Naive B cell (primary cell): ENCODE data around the gene GPHA2. TPM values are rescaled to one million over a fixed set of nuclear protein-coding genes. Genes with fewer than 3 reads are reported as not detected.

Source experiments
- ATAC-seq, 2 donors: fragments of 150-1000 bp; cut with Tn5 transposase; 2 replicates each; pipeline ENCODE4 v1.10.0; 2021; ENCODE audit warnings: low read depth in 2 of 2, mild to moderate bottlenecking in 2 of 2, moderate library complexity in 2 of 2
- DNase-seq: peaks from one replicate; pipeline ENCODE4 v3.0.0; 2022
- H3K27ac Mint-ChIP-seq, 6 donors: one replicate each; pipeline ENCODE4 v1.8.0; 2020 to 2022; ENCODE audit warnings: mild to moderate bottlenecking in 6 of 6, mixed read lengths in 6 of 6, moderate library complexity in 5 of 6, inconsistent platforms in 2 of 6
- H3K27me3 Mint-ChIP-seq, 3 donors: one replicate each; pipeline ENCODE4 v1.8.0; 2021 to 2022; ENCODE audit warnings: mixed read lengths in 3 of 3, mild to moderate bottlenecking in 1 of 3
- H3K36me3 Mint-ChIP-seq, 2 donors: one replicate each; pipeline ENCODE4 v1.8.0; 2020 to 2022; ENCODE audit warnings: mixed read lengths in 2 of 2, inconsistent platforms in 1 of 2, mild to moderate bottlenecking in 1 of 2
- H3K4me1 Mint-ChIP-seq, 3 donors: one replicate each; pipeline ENCODE4 v1.8.0; 2020 to 2022; ENCODE audit warnings: mixed read lengths in 3 of 3, inconsistent platforms in 1 of 3, mild to moderate bottlenecking in 1 of 3, moderate library complexity in 1 of 3
- H3K4me3 Mint-ChIP-seq, 8 donors: one replicate each; pipeline ENCODE4 v1.8.0; 2020 to 2022; ENCODE audit warnings: mild to moderate bottlenecking in 8 of 8, mixed read lengths in 8 of 8, moderate library complexity in 8 of 8, inconsistent platforms in 2 of 8
- H3K9me3 Mint-ChIP-seq, 7 donors: one replicate each; pipeline ENCODE4 v1.8.0; 2020 to 2022; ENCODE audit warnings: mixed read lengths in 7 of 7, mild to moderate bottlenecking in 5 of 7, inconsistent platforms in 2 of 7, moderate library complexity in 1 of 7
- polyA plus RNA-seq, 6 donors: library from polyadenylated mRNA; unstranded; fragments of 300-500 nt; fragmentation: Illumina TruSeq; gene quantifications; one replicate each; pipeline ENCODE4 v1.2.3, GENCODE V29; 2021; ENCODE audit warnings: low read depth in 6 of 6

The GPHA2 gene
- polyA plus RNA-seq, 6 donors from 2014 or later = not detected

DNA sequence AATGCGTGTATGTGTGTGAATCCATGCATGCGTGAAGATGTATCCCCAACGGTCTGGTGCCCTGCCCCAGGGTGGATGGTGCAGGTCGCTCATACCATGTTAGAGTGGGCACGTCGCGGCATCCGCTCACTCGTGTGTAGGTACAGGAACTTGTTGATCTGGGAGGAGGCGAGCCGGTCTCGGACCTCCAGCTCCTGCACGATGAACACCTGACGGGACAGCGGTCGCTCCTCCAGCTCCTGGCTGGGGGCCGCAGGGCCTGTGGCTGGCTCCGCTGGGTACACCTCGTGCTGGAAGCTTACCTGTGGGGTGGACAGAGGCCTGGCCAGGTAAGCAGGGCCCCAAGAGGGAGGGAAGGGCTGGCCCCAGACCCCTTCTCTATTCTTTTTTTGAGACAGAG lies 37.2 kb downstream of the GPHA2 start:
- no peak overlapping the region for H3K27ac Mint-ChIP-seq
- no peak for ATAC-seq
- H3K9me3 Mint-ChIP-seq = no peaks in the 10 kb centered on the region
- H3K36me3 Mint-ChIP-seq = peaks cover 0 to 18% of the 10 kb centered on the region in 2 donors
- H3K4me1 Mint-ChIP-seq = peaks cover 10 to 12% (median 11%) of the 10 kb centered on the region in 3 donors
- no peak for DNase-seq
- H3K4me3 Mint-ChIP-seq = no peak overlapping the region
- no peaks in the 10 kb centered on the region for H3K27me3 Mint-ChIP-seq

DNA sequence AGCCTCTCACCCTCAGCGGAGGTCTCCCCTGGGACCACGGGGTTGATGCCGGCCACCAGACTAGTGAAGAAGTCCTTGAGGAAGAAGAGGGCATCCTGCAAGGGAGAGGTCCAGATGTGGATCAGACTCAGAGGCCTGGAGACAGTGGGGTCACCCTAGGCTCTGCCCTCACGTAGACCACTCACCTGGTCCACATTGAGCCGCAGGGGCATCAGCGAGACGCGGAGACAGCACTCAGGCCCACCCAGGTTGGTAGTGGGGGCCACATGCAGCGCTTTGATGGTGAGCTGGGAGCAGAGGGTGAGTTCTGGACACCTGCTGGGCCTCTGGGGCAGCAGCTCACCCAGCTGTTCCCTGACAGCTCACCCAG lies 37.6 kb downstream of the GPHA2 start:
- Mint-ChIP-seq H3K27ac (peak overlapping the region in 1 of 6 donors; percentile 28), H3K9me3 (no peaks in the 10 kb centered on the region), H3K36me3 (peaks cover 0 to 18% of the 10 kb centered on the region in 2 donors), H3K27me3 (no peaks in the 10 kb centered on the region), H3K4me3 (no peak overlapping the region), H3K4me1 (peaks cover 10 to 12% (median 11%) of the 10 kb centered on the region in 3 donors)
- ATAC-seq (no peak), DNase-seq (no peak)

DNA sequence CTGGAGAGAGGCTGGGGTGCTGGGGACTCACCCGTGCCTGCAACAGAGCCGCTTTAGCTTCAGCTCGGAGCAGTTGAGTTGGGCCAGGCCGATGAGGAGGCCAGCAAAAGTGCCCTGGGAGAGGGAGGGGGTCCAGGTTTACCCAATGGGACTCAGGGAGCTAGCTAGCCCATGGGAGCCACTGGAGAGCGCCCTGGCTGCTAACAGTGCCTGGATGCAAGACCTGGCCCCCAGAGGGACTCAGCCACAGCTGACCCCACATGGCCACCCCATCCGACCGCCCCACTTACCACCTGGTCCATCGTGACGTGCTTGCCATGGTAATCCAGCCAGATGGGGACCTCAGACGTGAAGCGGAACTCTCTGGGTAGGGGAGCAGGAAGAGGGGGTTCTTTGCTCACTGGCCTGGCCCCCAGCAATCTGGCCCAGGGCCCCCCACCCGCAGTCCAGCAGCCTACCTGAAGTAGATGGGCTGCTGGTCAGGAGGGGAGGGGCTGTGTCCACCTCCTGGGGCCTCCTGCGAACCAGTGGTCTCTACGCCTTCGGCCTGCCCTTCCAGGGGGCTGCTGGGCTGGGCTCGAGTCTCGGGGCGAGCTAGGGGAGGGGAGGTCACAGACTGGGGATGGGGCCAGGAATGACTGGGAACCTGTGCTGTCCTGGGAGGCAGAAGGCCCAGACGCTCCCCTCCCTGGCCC lies 38.2 kb downstream of the GPHA2 start:
- H3K27ac Mint-ChIP-seq = peak overlapping the region in 1 of 6 donors; percentile 28
- H3K9me3 Mint-ChIP-seq = no peaks in the 10 kb centered on the region
- no peak for ATAC-seq
- peaks cover 12 to 16% (median 14%) of the 10 kb centered on the region in 3 donors for H3K4me1 Mint-ChIP-seq
- no peak overlapping the region for H3K4me3 Mint-ChIP-seq
- peaks cover 0 to 18% of the 10 kb centered on the region in 2 donors for H3K36me3 Mint-ChIP-seq
- no peaks in the 10 kb centered on the region for H3K27me3 Mint-ChIP-seq
- no peak for DNase-seq

DNA sequence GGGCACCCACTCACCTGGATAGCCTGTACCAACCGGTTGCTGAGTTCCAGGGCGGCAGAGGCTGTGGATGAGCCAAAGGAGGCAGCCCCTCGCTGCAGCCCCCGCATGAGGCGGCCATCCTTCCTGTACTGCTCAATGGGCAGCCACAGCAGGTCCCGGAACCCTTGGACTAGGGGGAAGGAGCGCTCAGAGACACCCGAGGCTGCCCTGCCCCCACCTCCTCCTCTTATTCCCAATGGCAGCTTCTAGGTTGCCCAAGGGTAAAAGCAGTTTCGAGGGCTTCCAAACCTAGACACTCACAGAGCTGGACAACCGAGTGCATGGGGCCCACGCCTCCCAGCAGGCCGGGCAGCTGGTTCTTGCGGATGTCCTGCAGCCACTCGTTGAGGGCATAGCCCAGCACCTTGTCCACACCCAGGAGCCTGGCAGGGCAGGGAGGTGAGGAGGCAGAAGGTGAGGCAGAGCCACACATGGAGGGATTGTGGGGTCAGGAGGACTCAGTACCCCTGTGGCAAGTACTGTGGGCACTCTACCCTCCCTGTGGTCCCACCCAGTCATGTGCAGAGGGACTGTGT lies 39.2 kb downstream of the GPHA2 start:
- Mint-ChIP-seq H3K27me3 (no peaks in the 10 kb centered on the region), H3K4me1 (peaks cover 22 to 26% (median 24%) of the 10 kb centered on the region in 3 donors), H3K27ac (peak overlapping the region in 2 of 6 donors; percentile 15 to 63), H3K4me3 (no peak overlapping the region), H3K9me3 (no peaks in the 10 kb centered on the region), H3K36me3 (peaks cover 0 to 11% of the 10 kb centered on the region in 2 donors)
- ATAC-seq = no peak
- no peak for DNase-seq

DNA sequence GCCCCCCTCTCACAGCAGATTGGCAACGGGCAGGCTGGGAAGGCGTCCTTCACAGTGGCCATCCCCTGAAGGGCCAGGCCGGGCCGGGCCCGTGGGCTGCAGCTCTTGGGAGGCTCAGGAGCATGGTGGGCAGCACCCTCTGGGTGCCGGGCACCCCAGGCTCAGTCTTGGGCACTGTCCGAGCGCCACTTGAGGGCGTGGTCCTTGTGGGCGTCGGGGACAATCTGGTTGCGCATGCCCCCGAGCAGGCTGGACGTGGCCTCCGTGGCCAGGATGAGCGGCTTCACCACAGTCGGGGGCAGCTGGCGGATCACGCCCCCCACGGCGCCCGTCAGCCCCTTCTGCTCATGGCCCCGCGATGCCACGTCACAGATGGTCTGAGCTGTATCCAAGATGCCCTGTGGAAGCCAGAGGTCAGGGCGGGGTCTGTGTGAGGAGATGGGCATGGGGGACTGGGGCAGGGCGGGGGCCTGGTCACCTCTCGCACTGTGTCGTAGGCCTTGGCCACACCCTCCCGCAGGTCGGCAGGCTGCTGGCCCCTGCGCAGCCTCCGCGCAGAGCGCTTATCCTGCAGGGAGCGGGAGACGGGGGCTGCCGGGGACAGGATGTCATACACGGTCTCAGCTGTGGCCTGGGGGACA lies 40.8 kb downstream of the GPHA2 start:
- DNase-seq = no peak
- no peaks in the 10 kb centered on the region for H3K27me3 Mint-ChIP-seq
- ATAC-seq = no peak
- no peak overlapping the region for H3K4me3 Mint-ChIP-seq
- H3K9me3 Mint-ChIP-seq = no peaks in the 10 kb centered on the region
- H3K36me3 Mint-ChIP-seq = peaks cover 0 to 2% of the 10 kb centered on the region in 2 donors
- H3K4me1 Mint-ChIP-seq = peaks cover 18 to 32% (median 28%) of the 10 kb centered on the region in 3 donors
- no peak overlapping the region for H3K27ac Mint-ChIP-seq

DNA sequence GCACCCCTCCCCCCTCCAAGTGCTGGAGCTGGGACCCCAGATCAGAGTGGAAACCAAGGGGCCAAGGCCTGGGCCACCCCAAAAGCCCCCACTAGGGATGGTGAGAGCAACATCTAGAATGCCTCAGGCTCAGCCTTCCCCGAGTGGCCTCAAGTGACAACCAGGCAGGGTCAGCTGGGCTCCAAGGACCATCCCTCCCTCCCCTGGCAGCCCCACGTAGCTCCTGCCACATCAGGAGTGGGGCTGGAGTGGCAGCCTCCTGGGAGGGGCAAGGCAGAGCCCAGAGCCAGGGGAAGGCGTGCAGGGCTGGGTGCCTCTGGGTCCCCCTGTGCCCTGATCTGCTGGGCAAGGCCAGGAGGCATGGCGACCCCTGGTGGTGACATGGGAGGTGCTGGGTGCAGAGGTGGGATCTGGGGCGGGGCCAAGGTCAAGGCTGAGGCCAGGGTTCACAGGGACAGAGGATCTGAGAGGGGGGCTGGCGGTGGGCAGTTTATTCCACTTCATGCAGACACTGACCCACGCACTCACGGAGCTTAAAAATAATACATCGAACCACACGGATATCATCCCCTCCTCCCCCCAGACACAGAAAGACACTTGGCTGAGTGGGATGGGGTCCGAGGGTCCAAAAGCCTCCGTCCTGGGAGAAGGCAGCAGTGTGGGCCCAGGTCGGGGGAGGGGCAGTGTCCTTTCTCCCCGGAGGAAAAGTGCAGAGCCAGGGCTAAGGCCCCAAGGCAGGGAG lies 41.5 kb downstream of the GPHA2 start:
- ATAC-seq (peak; percentile 96 to 99), DNase-seq (peak; percentile 85)
- Mint-ChIP-seq H3K27ac (peak overlapping the region in 2 of 6 donors; percentile 84 to 89), H3K9me3 (no peaks in the 10 kb centered on the region), H3K27me3 (no peaks in the 10 kb centered on the region), H3K4me3 (no peak overlapping the region), H3K36me3 (no peaks in the 10 kb centered on the region), H3K4me1 (peaks cover 18 to 32% (median 29%) of the 10 kb centered on the region in 3 donors)

DNA sequence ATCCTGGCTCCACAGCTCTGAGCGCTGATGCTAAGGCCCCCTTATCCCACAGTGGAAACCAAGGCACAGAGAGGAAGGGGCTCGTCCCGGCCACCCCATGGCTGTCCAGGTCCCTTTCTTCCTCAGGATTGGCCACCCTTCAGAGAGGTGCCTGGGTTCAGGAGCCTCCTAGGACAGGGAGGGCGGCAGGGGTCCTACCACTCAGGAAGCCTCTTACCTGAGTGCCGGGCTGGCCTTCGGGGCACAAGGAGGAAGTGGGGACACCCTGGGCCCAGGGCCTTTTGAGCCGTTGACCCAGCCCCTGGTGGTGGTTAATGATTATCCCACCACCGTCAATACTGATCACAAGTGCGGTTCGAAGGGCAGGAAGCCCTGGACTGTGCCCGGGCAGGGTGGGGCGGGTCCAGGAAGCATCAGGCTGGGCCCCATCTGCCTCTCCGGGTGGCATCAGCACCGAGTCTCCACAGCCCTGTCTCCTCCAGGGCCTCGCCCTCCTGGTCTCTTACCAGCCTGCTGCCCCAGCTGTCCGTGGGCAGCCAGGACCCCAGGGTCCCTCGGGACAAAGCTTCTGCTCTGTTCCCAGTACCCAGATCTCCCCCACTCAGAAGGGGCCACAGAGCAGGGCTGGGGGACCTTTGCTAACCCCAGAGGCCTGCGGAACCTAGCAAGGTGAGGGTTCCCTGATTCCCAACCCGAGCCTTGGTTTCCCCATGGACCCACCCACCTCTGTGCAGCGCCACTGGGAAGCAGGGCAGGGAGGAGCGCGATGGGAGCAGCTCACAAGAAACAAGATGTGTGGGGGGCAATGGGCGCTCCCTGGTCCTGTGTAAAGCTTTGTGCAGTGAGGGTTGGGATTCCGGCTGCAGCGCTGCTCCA lies 42.3 kb downstream of the GPHA2 start:
- H3K9me3 Mint-ChIP-seq = no peaks in the 10 kb centered on the region
- H3K27me3 Mint-ChIP-seq = no peaks in the 10 kb centered on the region
- H3K27ac Mint-ChIP-seq = no peak overlapping the region
- ATAC-seq (no peak), DNase-seq (no peak)
- H3K4me1 Mint-ChIP-seq = peaks cover 19 to 39% (median 37%) of the 10 kb centered on the region in 3 donors
- peak overlapping the region in 1 of 8 donors; percentile 51 for H3K4me3 Mint-ChIP-seq
- H3K36me3 Mint-ChIP-seq = no peaks in the 10 kb centered on the region

DNA sequence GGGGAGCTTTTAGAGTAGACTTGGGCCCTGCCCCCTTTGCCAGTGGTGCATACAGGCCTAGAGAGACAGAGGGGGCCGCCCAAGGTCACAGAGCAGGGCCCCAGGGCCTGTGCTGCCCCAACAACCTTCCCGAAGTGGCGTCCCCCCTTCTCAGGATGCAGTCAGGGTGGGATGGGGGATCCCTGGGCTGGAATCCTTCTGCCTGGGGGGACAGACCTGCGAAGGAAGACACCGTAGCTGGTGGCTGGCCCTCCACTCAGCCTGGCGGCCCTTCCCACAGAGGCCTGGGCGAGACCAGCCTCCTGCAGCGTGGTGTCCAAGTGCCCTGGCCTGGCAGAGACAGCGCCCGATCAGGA lies 42.9 kb downstream of the GPHA2 start:
- DNase-seq (no peak), ATAC-seq (no peak)
- Mint-ChIP-seq H3K36me3 (no peaks in the 10 kb centered on the region), H3K27me3 (no peaks in the 10 kb centered on the region), H3K4me1 (peaks cover 25 to 45% (median 42%) of the 10 kb centered on the region in 3 donors), H3K27ac (peak overlapping the region in 2 of 6 donors; percentile 45 to 89), H3K4me3 (peak overlapping the region in 5 of 8 donors; percentile 35 to 53 (median 51)), H3K9me3 (no peaks in the 10 kb centered on the region)

DNA sequence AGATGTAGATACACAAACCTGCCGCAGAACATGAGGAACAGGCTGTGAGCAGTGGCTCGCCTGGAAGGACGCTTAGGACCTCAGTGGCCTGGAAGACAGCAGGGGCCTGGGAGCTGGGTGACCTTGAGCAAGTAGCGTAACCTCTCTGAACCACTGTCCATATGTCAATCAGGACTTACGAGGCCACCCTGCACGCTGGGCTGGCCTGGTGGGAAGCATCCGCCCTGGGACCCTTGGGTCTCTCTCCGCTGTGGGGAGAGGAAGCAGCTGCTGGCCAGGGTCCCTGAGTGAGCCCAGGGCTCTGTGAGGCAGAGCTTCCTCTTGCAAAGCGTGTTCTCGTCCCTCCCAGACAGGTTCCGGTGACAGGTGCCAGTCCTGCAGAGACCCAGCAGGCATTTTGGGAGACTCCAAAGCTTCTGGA lies 43.3 kb downstream of the GPHA2 start:
- peak overlapping the region in 5 of 8 donors; percentile 35 to 53 (median 51) for H3K4me3 Mint-ChIP-seq
- no peaks in the 10 kb centered on the region for H3K36me3 Mint-ChIP-seq
- DNase-seq (no peak), ATAC-seq (no peak)
- H3K27me3 Mint-ChIP-seq = no peaks in the 10 kb centered on the region
- H3K27ac Mint-ChIP-seq = peak overlapping the region in 4 of 6 donors; percentile 45 to 90 (median 82)
- H3K4me1 Mint-ChIP-seq = peaks cover 26 to 46% (median 45%) of the 10 kb centered on the region in 3 donors
- H3K9me3 Mint-ChIP-seq = no peaks in the 10 kb centered on the region

DNA sequence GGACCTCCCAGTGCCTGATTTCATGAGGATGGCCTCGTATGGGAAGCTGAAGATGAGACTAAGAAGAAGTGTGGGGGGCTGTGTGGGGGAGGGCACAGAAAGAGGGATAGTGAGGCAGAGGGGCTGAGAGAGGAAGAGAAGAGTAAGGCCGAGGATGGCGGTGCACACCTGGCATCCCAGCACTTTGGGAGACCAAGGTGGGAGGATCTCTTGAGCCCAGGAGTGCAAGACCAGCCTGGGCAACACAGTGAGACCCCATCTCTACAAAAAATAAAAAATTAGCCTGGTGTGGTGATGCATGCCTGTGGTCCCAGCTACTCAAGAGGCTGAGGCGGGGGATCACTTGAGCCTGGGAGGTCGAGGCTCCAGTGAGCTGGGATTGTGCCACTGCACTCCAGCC lies 43.8 kb downstream of the GPHA2 start:
- H3K27me3 Mint-ChIP-seq = no peaks in the 10 kb centered on the region
- H3K36me3 Mint-ChIP-seq = no peaks in the 10 kb centered on the region
- no peak for ATAC-seq
- peak overlapping the region in 3 of 8 donors; percentile 51 to 53 (median 51) for H3K4me3 Mint-ChIP-seq
- peaks cover 29 to 49% (median 47%) of the 10 kb centered on the region in 3 donors for H3K4me1 Mint-ChIP-seq
- DNase-seq = no peak
- H3K9me3 Mint-ChIP-seq = no peaks in the 10 kb centered on the region
- H3K27ac Mint-ChIP-seq = peak overlapping the region in 4 of 6 donors; percentile 45 to 90 (median 71)

DNA sequence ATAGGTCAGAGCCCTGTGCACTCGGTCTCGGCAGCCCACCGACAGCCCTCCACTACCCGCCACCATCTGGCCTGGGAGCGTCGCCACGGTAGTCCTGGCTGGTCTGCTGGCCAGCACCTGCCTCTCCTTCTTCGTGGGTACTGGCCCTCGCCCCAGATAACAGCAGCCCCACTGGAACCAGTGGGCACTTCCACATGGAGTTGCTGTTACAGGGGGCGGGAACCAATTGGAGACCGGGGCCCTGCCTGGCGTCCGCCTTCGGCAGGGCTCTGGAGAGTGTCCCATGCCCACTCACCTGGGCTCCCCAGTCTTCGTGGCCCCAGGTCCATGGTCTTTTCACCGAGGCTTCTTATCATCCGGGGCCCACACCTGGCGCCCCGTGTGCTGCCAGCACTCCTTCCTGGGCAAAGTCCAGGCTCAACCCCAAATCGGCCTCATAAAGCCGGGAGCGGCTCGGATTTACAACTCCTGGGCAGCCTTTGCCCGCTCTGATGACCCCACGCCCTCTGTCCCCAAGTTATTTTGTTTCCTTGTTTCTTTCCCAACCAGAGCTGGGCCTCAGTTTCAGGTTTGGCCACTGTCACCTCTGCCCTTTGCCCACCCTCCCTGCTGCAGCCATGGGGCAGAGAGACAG lies 44.4 kb downstream of the GPHA2 start:
- no peaks in the 10 kb centered on the region for H3K27me3 Mint-ChIP-seq
- no peak overlapping the region for H3K4me3 Mint-ChIP-seq
- H3K27ac Mint-ChIP-seq = peak overlapping the region in 3 of 6 donors; percentile 37 to 45 (median 39)
- DNase-seq = no peak
- ATAC-seq = no peak
- peaks cover 29 to 49% (median 47%) of the 10 kb centered on the region in 3 donors for H3K4me1 Mint-ChIP-seq
- H3K36me3 Mint-ChIP-seq = no peaks in the 10 kb centered on the region
- H3K9me3 Mint-ChIP-seq = no peaks in the 10 kb centered on the region

DNA sequence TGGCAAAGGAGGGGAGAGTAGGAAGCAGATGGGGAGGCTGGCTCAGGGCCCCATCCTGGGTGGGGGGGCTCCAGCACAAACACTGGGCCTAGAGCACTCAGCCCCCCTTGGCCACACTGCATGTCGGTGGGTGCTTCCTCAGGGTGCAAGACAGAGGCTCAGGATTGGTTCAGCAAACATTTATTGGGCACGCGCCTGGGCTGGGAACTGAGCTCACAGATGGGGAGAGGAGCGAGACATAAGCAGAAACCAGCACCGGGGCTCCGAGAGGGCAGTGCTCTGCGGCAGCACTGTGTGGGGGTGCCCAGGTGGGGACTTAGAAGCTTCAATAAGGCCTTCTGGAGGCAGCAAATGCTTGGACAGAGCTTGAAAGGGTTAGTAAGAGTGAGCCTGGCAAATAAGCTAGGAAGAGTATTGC lies 45.2 kb downstream of the GPHA2 start:
- ATAC-seq (no peak), DNase-seq (no peak)
- Mint-ChIP-seq H3K36me3 (no peaks in the 10 kb centered on the region), H3K27ac (peak overlapping the region in 2 of 6 donors; percentile 54 to 60), H3K9me3 (no peaks in the 10 kb centered on the region), H3K4me1 (peaks cover 34 to 50% (median 49%) of the 10 kb centered on the region in 3 donors), H3K4me3 (no peak overlapping the region), H3K27me3 (no peaks in the 10 kb centered on the region)
